Inflammatory macrophage treated with lipopolysaccharide for 4 hours (primary cell): Measurements from ENCODE around the gene CCL13.

Experiments used
- DNase-seq: peaks from one replicate; pipeline ENCODE4 v3.0.0-alpha.2; 2020

Gene CCL13

GRCh38 chr17:34364751-34365150 is 8.5 kb downstream of the CCL13 start:
- DNase-seq: no peak

- DNase-seq: no peak
Observed at GRCh38 chr17:34365340-34365739, 9.1 kb downstream of the CCL13 start.

GRCh38 chr17:34366010-34366409 is 9.7 kb downstream of the CCL13 start:
- peak; percentile 87 for DNase-seq

GRCh38 chr17:34366529-34367107 is 10.3 kb downstream of the CCL13 start:
- peak; percentile 57 for DNase-seq

- DNase-seq: no peak
Observed at GRCh38 chr17:34367486-34368195, 11.4 kb downstream of the CCL13 start.

- DNase-seq: peak; percentile 27
Observed at GRCh38 chr17:34368196-34368945, 12.1 kb downstream of the CCL13 start.

- peak; percentile 87 for DNase-seq
Observed at GRCh38 chr17:34368946-34369500, 12.7 kb downstream of the CCL13 start.

- DNase-seq: no peak
Observed at GRCh38 chr17:34369571-34369970, 13.3 kb downstream of the CCL13 start.

- DNase-seq: peak; percentile 45
Observed at GRCh38 chr17:34370376-34370996, 14.2 kb downstream of the CCL13 start.

- peak; percentile 78 for DNase-seq
Observed at GRCh38 chr17:34370997-34371395, 14.7 kb downstream of the CCL13 start.

GRCh38 chr17:34371405-34372100 is 15.3 kb downstream of the CCL13 start:
- peak; percentile 52 for DNase-seq

- DNase-seq: no peak
Observed at GRCh38 chr17:34374457-34374856, 18.2 kb downstream of the CCL13 start.

- peak; percentile 80 for DNase-seq
Observed at GRCh38 chr17:34375426-34375997, 19.2 kb downstream of the CCL13 start.

GRCh38 chr17:34377078-34377823 is 21.0 kb downstream of the CCL13 start:
- DNase-seq: peak; percentile 89

- DNase-seq: peak; percentile 86
Observed at GRCh38 chr17:34378664-34379101, 22.4 kb downstream of the CCL13 start.

GRCh38 chr17:34379868-34380267 is 23.6 kb downstream of the CCL13 start:
- no peak for DNase-seq

GRCh38 chr17:34382621-34383124 is 26.4 kb downstream of the CCL13 start:
- DNase-seq: peak; percentile 51

GRCh38 chr17:34383216-34383615 is 26.9 kb downstream of the CCL13 start:
- no peak for DNase-seq

- no peak for DNase-seq
Observed at GRCh38 chr17:34384271-34384670, 28.0 kb downstream of the CCL13 start.

GRCh38 chr17:34384822-34385605 is 28.7 kb downstream of the CCL13 start:
- no peak for DNase-seq
